ENCODE measurements around the gene OGDHL.
"Not testable (repeated sequence)": the region's sequence is repeated elsewhere in the genome, so short reads cannot be mapped to it uniquely, and the experiment has no call there.

The OGDHL gene

DNA sequence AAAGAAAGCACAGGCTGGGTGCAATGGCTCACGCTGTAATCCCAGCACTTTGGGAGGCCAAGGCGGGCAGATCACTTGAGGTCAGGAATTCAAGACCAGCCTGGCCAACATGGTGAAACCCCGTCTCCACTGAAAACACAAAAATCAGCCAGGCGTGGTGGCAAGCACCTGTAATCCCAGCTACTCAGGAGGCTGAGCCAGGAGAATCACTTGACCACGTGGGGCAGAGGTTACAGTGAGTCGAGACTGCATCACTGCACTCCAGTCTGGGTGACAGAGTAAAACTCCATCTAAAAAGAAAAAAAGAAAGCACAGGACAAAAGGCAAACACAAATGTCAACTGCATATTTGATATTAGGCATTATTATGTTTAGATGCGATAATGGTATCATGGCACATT, 7.2 kb downstream of the OGDHL start:
- not testable (repeated sequence) for DNase-seq

DNA sequence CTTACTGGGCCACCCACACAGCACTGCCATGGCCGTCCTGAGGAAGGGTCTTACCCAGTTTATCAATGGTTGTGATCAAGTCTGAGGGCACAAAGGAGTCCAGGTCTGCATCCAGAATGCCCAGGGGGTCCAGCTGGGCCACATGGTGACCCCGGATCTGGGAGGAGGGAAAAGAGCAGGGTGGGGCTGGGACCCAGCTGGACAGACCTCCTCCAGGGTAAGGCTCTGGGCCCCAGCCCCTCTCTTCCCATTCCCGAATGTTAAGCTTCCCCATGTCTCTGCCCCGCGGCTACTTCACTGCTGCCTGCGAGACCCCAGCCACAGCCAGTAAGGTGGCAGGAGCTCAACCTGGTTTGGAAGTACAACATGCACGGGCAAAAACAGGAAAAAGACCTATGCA, 9.5 kb downstream of the OGDHL start:
- DNase-seq, result no peak

DNA sequence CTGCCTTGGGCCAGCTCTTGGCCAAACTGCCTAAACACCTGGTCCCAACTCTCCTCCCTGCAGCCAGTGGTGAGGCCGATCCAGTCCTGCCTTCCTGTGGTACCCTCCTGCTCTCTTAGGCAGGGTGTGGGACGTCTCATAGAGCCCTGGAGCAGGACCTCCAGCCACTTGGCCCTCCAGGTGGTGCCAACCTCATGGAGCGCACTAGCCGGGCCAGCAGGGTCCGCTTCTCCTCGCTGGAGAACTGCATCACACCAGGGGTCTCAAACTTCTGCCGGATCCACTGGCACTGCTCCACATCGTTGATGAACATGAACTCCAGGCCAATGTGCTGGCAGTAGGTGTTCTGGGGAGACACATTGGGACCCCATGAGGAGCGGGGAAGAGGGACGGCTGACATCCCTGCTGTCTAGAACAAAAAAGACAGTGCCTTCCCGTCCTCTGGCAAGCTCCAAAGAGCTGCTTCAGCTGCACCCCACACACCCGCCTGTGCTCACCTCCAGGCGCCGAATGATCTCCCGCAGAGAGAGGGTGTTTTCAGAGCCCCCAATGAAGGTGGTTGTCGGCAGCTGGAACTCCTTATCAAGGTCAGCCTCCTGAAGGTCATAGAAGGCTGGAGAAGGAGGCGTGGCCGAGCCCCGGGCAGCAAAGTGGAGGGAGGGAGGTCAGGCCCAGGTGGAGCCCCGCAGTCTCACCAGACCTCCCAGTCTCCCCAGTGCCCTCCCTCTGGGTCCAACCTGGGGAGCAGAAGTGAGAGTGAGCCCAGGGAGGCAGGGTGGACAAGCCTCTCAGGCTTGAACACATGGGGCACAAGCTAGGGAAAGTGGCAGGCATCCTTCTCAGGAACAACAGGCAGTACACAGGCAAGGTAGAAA, 10.2 kb downstream of the OGDHL start:
- no peak for DNase-seq

DNA sequence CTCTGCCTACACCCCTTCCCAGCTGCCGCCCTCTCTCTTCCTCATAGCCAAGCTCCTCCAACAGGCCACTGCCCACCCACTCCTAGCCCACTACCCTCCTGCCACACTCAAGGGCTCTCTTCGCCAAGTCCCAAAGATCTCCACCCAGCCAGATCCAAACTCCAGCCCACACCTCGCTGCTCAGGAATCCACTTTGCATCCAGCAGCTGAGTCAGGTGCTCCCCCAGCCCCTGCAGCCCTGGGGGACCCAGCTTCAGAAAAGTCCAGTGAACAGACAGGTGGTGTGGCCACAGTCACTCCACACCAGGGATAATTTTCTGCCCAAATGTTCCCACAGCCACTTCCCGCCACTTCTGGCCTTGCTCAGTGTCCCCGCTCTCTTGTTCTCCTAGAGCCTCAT, 10.9 kb downstream of the OGDHL start:
- DNase-seq, result no peak

DNA sequence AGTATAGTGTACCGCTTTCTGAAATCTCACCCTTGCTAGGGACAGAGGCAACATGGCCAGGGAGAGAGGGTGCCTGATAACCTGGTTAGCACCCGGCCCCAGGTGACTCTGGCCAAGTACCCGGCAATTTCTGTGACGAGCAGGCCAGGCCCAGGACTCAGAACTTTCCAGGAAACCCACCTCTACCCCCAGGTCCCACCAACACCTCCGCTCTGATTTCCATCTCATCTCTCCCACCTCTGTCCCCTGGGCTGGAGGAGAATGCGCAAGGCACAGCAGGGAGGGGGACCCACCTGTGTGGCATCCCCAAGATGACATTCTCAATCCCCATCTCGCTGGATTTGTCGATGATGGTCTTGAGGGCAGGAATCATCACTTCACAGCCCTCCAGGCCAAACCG, 11.6 kb downstream of the OGDHL start:
- DNase-seq, result no peak

DNA sequence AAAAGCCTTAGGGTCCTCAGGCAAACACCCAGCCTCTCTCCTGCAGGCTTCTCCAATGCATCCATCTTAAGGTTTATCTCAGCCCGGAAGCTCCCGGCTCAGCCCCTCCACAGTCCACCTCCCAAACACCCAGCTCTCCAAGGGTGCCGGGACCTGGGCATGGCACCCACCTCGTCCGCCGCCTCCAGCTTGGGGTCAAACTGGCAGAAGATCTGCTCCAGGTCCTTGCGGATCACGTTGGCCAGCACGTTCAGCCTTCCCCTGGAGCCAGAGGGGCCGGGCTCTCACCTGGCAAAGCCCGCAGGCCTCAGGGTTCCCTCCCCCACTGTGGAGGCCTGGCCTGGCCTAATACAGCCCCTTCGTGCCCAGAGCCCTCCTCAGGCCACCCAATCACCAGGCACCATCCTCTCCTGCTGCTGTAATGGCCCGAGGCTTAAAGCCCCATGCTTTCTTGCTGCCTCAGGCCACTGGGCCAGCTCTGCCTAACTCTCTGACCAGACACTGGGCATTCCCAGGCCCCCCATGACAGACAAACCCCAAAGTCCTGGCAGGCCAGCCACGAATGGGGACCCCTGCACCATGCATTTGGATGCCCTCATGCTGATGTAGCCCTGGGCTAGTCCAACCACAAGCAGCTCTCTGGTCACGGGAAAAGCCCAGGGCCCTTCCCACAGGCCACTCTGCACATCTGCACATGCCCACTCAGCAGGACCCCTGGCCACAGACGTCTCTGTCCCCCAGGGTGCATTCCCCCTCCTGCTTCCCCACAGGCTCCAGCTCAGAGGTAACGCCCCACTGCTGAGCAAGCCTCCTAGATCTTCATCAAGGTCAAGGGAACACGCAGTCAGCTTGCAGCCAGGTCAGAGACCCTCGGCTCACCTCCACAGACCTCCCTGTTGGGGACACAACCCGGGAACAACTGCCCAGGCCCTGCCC, 12.3 kb downstream of the OGDHL start:
- DNase-seq, result no peak

DNA sequence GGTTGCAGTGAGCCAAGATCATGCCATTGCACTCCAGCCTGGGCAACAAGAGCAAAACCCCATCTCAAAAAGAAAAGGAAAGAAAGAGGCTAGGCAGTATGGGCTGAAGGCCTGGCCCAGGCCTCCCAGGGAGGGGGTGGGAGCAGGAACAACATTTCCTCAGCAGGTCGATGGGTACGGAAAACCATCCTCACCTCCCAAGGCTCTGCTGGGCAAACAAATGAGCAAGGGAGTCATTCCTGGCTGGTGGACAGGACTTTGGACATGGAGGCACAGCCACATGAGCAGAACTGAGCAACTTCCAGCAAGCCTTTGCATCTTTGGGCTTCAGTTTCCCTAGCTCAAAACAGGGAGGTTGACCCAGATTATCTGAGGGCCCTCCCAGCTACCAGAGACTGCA, 13.0 kb downstream of the OGDHL start:
- DNase-seq, result no peak

DNA sequence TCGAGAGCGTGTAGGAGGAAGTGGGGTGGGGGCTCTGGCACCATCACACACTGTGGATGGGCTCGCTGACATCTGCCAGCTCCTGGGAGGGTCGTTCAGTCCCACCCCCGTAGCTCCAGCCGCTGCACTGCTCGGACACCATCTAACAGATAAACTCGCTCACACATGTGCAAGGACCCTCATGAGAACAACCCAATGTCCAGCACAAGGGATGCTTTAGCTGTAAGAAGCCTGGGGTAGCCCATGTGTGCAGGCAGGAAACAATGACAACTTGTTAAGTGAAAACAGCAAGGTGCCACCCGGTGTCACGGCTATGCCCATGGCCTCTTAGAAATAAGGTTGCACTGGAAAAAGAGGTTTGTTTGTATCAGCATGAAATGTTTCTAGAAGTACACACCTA, 14.1 kb downstream of the OGDHL start:
- DNase-seq, result no peak

DNA sequence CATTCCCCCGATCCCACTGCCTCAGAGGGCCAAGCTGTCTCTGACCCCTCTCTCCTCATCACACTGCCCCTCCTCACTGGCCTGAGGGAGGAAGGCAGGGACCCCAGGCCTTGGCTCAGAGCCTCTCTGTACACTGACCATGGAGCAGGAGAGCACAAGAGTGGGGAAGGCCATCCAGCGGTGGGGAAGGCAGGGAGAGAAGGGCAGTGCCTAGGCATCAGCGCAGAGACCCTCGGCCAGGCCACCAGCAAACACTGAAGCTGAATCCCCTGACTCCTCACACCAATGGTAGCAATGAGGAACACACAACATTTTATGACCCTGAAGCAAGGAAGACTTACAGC, 14.8 kb downstream of the OGDHL start:
- DNase-seq, result no peak

DNA sequence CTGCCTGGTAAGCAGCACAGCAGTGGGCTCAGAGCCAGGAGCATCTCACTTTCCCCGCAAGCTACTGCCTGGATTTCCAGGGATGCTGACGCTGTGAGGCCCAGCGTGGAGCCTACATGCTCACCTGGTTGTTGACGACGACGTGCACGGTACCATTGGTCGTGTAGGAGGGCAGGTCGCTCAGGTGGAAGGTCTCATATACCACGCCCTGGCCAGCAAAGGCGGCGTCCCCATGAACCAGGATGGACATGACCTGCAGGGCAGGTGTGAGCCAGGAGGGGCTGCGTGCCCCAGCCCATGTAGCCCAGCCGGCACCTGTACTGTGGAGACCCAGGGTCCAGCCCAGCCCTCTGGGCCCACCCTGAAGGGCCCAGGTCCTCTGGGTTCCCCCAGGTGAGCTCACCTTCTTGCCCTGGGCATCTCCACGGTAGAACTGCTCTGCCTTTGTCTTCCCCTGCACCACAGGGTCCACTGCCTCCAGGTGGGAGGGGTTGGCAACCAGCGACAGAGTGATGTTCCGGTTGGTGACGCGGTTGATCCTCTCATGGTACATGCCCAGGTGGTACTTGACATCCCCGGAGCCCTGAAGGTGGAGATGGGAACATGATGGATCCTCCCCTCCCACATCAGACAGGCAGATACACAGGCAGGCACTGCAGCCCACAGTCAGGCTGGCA, 15.4 kb downstream of the OGDHL start:
- no peak for DNase-seq

DNA sequence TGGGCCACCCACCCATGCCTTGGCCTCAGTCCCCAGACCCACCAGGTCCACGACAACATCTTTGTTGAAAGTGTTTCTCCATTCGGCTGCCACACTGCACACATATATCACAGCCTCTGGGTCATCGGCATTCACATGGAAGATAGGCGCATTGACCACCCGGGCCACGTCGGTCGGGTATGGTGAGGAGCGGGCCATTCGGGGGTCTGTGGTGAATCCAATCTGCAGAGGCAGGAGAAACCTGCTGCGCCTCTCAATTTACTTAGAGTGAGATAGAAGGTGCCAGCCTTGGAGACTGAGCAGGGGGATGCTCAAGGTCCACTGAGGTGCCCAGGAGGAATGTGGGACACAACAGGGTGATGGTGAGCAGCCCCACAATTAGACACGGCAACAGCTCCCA, 16.4 kb downstream of the OGDHL start:
- DNase-seq, result no peak

DNA sequence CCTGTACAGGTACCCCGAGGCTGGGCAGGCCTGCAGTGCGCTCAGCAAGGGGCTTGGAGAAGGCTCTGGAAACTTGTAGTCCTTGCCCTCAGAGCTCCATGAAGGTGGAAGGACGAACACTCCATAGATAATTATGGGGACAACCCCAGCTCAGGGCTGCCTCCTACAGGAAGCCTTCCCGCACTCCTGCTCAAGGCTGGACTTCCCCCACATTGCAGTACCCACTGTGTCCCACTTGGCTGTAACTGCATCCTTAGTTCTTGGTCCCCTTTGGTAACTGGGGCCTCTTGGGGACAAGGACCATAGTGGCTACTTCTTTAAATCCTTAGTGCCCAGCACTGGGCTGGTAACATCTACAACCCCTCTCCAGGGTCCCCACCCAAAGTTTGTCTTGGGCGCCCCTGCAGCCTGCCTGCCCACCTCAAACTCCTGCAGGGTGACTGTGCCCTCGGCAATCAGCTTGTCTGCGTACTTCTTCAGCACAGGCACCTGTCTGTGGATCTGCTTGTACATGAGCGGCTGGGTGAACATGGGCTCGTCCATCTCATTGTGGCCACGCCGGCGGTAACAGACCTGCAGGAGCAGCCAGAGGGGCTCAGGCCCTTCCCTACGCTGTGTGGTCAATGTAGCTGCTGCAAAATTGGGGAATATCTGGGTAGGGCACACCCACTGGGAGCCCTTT, 17.1 kb downstream of the OGDHL start:
- DNase-seq, result no peak

DNA sequence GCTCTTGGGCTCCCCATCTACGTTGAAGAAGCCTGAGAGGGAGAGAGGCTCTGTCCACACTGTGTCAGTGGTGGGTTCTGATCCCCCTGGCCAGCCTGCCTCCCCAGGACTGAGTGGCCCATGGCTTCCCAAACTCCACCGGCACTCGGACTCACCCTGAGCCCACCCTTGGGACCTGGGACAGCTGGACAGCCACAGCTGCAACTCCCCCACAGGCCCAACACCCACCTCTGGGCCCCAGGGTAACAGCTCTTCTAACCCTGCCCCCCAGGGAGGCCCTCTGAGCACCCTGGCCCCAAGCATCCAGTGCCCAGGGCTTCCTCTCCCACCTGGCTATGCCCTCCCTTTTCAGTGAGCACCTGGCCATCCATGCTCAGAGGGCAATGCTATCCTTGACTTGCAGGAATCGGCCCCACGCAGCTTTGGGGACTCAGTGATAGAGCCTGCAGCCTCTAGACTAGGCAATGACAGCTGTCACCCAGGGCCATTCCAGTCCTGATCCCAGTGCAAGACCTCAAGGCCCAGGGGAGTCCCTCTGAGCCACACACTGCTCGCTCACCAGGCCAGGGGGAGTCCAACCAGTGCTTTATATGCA, 17.9 kb downstream of the OGDHL start:
- no peak for DNase-seq

DNA sequence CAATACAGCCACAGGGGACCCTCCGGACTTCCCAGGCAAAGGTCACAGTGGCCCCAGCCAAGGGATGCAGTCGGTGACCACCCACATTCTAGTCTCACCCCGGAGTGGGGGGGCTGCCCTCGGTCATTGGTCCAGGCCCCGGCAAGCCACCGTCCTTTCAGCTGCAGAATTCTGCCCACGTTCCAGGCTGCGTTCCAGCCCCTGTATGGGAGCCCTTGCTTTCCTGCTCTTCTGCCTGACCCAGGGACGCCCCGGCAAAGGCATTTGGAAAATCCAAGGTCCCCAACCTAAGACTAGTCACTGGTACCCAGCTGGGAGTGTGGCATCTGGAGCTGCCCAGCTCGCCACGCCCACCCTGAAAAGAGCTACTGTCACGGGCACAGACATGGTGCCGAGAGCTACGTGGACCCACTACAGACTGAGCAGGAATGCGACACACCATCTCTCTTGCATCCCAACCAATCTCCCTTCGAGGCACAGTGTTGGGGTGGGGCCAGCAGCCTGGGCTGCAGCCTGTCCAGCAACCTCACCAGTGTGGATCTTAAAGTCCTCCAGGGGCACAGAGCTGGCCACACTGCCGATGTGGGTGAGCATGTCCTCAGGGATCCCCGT, 18.6 kb downstream of the OGDHL start:
- no peak for DNase-seq

DNA sequence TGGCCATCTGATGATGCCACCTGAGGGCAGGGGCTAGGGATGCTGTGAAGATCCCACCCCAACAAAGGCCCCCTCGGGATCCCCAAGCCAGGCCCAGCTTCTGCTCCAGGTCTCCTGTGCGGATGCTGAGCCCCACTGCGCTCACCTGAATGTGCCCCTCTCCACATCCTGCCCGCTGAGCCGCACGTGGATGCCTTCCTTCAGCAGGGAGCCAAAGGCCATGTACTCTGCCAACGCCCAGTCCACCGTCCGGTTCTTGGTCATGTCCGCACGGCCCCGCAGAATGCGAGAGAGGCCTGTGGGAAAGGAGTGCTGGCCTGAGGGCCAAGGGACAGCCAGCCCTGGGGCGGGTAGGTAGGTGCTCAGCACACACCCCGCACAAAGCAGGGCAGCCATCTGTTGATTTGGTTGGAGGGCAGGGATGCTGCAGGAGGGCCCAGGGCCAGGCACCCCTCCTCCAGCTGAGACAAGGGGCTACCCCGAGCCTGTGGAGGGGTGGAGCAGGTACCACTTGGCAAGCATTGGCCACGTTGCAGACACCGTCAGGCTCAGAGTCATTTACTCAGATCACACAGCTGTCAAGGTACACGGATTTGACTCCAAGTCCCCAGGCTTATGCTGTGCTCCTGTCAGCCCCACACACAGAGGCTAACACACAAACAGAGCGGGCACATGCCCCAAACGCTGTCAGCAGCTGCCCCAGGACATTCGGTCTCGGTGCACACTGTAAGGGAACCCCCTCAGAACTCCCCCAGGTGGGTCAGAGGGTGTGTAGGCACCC, 19.2 kb downstream of the OGDHL start:
- no peak for DNase-seq

DNA sequence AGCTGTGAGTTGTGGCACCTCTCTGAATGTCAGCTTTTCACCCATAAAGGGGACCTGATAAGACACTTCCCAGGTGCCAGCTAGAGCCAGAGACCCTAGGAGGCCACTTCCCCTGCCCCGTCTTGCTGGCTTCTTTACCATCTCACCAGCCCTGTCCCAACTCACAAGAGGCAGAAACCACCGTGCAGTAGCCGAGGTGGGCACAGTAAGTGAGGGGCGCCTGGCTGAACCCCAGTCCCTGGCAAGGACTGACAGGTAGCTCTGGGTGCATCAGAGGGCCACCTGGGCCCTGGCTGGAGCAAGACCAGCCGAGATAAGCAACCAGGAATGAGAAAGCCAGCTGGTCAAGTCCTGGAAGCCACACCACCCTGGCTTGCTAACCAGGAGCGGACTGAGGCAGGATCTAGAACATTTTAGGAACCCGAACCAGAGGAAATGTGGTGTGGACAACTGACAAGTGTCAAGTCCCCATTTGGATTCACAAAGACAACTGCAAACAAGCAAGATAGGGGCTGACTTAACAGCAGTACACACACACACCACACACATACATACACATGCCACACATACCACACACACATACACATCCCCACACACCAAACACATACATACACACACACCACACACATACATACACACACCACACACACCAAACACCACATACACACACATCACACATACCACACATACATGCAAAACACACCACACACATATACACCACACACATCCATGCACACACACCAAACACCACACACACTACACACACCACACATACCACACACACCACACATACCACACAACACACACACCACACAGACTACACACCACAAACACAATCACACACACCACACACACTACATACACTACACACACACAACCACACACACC, 20.8 kb downstream of the OGDHL start:
- no peak for DNase-seq

DNA sequence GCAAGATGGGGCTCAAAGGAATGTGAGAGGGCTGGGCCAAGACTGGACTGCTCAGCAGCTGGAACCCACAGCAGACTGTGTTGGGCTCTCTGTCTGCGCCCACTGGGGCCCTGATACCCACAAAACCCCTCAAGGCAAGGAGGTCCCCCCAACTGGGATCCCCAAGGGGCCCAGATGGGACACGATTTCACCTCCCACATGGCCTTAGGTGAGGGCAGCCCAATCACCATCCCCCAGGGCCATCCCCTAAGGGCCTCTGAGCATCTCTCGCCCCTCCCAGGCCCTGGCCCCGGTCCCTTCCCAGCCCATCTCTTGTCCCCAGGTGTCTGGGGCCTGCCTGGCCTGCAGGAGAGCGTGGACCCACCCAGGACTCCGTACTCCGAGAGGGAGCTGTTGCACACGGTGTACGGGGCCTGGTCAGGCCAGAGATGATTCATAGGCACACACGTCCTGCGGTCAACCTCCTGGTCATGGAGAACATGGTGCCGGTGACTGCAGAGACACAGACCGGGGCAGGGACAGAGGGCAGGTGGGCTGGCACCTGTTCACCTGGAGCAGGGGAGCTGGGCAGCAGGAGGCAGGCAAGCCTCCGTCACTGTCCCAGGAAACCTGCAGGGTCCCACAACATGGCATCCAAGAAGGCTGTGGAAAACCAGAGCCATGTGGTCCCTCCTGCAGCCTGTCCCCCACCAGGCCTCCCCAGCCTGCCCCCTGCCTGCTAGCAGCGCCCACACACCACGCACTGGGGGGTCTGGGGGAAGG, 21.6 kb downstream of the OGDHL start:
- DNase-seq, result no peak

DNA sequence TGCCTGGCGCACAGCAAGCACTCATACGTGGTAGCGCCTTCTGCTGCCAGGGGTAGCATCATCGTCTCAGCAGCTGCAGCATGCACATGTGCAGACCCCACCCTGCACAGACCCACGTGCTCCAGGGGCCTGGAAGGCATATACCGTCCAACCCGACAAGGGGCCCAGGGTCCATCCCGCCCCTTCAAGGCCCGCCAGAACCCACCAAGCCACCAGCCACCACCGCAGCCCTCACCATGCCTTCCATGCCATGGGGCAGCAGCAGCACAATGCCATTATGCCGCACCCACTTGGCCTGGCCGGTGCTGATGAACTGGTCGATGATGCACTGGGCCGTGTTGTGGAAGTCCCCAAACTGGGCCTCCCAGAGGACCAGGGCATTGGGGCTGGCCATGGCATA, 22.7 kb downstream of the OGDHL start:
- DNase-seq, result no peak

DNA sequence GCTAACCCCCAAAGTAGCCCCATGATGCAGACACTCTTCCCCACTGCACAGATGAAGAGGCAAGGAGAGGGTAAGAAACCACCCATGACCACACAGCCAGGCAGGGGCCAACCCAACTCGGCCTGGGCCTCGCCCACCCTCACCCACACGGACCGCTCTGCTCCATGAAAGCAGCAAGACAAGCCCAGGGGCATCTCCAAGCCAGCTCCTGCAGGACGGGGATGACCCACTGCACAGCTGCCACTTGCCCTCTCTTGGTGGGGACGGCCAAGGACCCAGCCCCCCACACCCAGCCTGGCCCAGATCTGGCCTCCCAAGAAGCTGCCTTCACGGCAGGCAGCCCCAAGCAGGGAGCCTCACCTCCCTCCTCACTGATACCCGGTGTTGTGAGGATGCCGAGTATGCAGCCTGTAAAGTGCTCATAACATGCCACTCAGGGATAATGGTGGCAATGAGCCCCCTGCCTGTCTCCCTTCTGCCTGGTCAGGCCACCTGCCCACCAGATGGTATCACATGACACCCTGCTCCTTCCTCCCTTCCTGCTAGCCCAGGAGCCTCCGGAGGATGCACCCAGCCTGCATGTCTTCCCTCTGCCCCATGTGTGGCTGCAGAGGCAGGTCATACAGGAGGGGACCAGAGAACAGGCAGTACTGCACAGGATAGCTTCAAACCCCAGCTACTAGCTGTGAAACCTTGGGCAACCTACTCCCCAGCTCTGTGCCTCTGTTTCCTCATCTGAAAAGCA, 23.3 kb downstream of the OGDHL start:
- DNase-seq, result no peak
